HG02943 (cell line): Measurements from ENCODE around the gene THOC1.
A peak's percentile ranks its signal among the peaks of the same experiment; 100 is the strongest.

Experiments
- ATAC-seq: cut with Tn5 transposase; IDR thresholded peaks from one replicate; pipeline ENCODE4 v1.9.1; 2021; ENCODE audit warnings: mild to moderate bottlenecking, low read depth, moderate library complexity; ENCODE audit not compliant: unreplicated experiment

Gene THOC1

DNA sequence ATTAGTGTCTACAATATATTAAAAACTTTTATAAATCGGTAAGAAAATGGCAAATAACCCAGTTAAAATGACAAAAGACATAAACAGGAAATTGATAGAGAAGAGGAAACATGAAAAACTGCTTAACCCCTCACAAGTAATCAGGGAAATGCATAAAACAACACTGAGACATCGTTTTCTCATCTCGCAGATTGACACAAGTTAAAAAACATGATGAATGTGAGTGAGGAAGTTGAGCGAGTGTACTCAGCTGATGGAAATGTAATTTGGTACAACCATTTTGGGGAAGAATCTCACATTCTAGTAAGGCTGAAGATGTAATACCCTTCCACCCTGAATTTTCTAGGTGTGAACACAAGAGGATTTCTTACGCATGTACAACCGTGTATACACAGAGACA, 18.0 kb upstream of the THOC1 start:
- no peak for ATAC-seq

GRCh38 chr18:275486-275885, 7.6 kb upstream of the THOC1 start:
- ATAC-seq = no peak

- no peak for ATAC-seq
These were observed 6.5 kb upstream of the THOC1 start for GRCh38 chr18:274313-274712.

DNA sequence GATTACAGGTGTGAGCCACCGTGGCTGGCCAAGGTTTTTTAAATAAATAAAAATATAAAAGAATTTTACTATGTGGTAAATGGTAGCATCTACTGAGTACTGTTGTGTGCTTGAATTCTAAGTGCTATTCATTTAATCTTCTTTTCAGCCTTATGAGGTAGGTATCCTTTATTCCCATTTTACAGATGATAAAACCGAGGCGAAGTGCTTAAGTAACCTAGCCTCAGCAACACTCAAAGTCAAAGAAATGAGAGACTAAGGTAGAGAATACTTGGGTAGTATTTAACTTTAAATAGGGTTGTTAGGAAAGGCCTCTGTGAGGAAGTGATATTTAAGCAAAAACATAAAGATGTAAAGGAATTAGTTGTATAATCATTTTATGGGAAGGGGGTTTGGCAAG, 5.7 kb upstream of the THOC1 start:
- no peak for ATAC-seq

GRCh38 chr18:272650-273049, 4.8 kb upstream of the THOC1 start:
- no peak for ATAC-seq

- no peak for ATAC-seq
These were observed 1.7 kb upstream of the THOC1 start for GRCh38 chr18:269480-270095.

DNA sequence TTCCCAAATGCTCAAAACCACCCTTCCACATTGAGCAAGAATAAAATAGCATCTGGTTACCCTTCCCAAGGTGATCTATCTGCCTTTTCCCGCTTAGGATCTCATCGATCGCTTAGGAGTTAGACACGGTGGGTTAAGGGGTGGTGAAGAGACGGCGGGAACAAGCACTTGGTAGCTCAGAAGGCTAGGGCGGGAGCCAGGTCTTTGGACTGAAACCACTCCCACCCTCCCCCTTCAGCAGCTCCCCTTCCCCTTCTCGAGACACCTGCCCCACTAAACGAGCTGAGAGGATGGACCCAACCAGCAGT, 513 bp downstream of the THOC1 start:
- peak; percentile 23 for ATAC-seq

GRCh38 chr18:261398-262073, 6.3 kb downstream of the THOC1 start:
- no peak for ATAC-seq

- no peak for ATAC-seq
These were observed 7.3 kb downstream of the THOC1 start for GRCh38 chr18:260547-260946.

- ATAC-seq = no peak
These were observed 12.7 kb downstream of the THOC1 start for GRCh38 chr18:255171-255570.

GRCh38 chr18:253121-253520, 14.7 kb downstream of the THOC1 start:
- no peak for ATAC-seq

DNA sequence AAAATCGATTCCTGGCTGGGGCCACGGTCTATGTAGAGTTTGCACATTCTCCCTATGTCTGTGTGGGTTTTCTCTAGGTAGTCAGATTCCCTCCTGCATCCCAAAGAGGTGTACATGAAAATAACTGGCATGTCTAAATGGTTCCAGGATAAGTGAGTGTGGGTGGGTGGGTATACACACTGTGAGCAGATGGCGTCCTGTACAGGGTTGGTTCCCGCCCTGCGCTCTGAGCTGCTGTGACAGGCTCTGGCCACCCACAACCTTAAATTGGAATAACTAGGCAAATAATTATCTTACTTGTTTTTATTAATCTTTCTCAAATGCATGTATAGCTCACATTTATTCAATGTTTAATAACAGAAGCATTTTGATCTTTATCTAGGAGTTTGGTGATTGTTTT, 16.3 kb downstream of the THOC1 start:
- ATAC-seq = no peak

DNA sequence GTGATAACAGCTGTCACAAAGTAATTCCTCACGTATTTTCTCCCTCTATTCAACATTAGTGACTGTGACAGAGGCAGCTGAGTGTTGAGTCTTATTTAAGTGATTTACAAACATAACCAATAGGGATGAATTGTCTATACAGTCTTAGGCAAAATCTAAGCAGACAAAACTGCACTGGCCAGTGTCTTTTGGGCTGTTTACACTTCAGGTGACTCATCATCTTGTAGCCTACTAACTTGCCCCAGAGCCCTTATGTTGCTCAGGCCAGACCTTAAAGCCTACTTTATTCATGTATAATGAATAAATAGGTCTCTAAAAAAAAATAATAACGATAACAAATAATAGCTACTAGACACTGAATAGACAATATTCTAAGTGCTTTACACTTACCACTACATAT, 17.2 kb downstream of the THOC1 start:
- ATAC-seq = no peak

DNA sequence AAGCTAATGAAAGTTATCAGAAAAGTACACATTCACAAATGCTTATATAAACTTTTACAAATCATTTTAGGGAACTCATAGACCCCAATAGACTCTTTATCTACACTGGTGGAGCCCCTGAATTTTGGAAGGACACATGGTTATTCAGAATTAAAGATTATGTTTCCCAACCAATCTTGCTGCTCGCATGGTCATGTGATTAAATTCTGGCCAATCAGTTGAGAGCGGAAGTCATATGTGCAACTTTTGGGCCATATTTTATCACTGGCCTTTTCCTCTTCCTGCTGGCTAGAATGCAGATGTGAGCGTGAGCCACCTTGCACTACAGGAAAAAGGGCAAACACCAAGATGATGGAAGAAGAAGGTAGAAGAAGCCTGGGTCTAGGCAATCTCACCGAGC, 19.8 kb downstream of the THOC1 start:
- ATAC-seq = no peak

GRCh38 chr18:245282-245847, 22.5 kb downstream of the THOC1 start:
- ATAC-seq = no peak

GRCh38 chr18:240175-240574, 27.7 kb downstream of the THOC1 start:
- ATAC-seq = no peak

DNA sequence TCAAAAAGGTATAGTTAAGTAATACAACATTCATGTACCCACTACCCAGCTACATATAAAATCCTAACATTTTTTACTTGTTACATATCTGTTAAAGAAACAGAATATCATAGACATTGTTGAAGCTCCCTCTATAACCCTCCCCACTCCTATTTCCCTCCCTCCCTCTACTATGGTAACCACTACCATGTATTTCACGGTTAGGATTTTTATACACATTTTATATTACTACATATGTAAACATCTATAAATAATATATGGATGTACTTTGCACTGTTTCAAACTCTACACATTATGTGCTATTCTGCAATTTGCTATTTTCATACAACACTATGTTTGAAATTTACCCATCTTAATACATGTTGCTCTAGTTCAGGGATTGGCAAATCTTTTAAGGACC, 36.3 kb downstream of the THOC1 start:
- ATAC-seq = no peak

DNA sequence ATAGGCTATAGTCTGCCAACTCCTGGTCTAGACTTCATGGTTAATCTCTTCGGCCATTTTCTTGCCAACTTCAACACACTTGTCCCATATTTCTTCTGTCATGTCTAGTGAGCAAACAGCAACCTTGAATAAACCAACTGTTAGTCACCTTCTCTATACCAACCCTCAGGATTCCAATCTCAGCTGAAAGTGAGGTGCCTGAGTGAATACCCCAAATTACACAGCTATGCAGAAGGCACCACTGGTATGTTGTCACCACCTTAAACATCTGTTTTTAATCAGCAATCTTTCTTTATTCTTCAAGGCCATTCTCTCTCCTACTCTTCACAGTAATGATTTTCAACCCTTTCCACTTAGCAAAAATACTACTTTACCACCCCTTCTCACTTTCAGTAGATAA, 39.3 kb downstream of the THOC1 start:
- ATAC-seq = no peak

DNA sequence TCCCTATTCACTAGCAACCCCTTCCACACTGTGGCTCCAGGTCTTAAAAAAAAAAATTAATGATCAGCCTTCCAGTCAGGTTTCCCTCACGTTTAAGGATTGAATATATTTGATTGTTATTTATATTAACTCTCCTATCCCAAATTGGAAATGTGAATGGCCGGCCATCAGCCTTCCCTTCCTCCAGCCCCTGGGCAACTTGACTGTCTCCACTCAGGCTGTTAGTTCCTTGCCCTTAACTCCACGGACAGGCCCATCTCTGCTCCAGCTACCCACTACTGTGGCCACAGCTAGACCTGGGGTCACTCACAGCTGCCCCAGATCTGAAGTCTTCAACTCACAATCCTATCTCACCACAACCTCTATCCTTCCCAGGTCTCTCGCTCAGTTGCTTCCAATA, 39.9 kb downstream of the THOC1 start:
- no peak for ATAC-seq

DNA sequence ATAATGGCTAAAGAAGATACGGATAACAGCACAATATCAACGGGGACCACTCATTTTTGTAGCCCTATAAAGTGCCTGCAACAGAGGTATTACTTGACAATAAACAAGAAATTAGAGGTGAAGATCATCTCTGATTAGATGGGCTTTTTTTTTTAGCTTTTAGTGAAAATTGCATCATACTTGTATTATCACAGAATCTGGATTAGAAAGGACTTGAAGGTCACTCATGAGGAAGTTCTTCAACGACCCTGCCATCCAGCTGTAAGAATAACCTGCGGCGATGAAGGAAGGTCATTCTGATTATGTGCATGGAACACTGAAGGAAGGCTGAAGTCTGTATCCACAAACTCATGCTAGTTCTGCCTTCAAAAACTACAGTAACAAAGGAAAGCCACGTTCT, 40.5 kb downstream of the THOC1 start:
- ATAC-seq = no peak

DNA sequence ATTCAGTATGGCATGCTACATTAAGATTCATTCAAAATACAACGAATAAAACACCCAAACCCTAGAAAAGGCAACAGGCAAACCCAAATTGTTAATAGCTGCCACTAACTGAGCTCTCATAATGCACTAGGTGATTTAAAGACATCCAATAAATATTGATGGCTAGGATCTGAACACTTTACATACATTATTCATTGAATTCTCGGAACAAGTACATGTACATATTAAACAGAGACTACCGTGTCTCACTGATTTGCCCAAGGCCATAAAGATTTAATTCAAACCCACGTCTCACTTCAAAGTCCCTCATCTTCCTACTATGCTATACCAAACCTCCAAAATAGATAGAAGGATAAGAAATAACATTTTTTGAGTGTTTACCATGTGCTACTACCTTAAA, 42.1 kb downstream of the THOC1 start:
- ATAC-seq = no peak

- no peak for ATAC-seq
These were observed 47.1 kb downstream of the THOC1 start for GRCh38 chr18:220708-221107.
